Tibial nerve (tissue), 4 donors: ENCODE measurements around the gene CASTOR1. TPM values are rescaled to one million over a fixed set of nuclear protein-coding genes. Genes with fewer than 3 reads are reported as not detected.
A peak's percentile ranks its signal among the peaks of the same experiment; 100 is the strongest.

Source experiments
- DNase-seq, 2 donors: peaks; one replicate each; pipeline ENCODE4 v3.0.0-alpha.2; 2019; ENCODE audit warnings: low spot score in 2 of 2
- H3K27ac ChIP-seq, 4 donors: fragments of 200-600 bp; sonication (generic) in 3 of 4; one replicate each; pipeline ENCODE4 v1.5.1; 2017 to 2019; ENCODE audit warnings: mild to moderate bottlenecking in 1 of 4
- H3K27me3 ChIP-seq, 2 donors: fragments of 200-600 bp; sonication (generic) in 1 of 2; one replicate each; pipeline versions ENCODE4 v1.5.1 to v1.6.0; 2017 to 2019
- H3K36me3 ChIP-seq, 3 donors: fragments of 200-600 bp; sonication (generic); one replicate each; pipeline ENCODE4 v1.5.1; 2018 to 2019
- H3K4me1 ChIP-seq, 4 donors: fragments of 200-600 bp; sonication (generic) in 3 of 4; one replicate each; pipeline ENCODE4 v1.5.1; 2017 to 2019
- H3K4me3 ChIP-seq, 4 donors: fragments of 200-600 bp; sonication (generic) in 3 of 4; one replicate each; pipeline ENCODE4 v1.5.1; 2017 to 2019; ENCODE audit warnings: mild to moderate bottlenecking in 1 of 4, moderate library complexity in 1 of 4
- H3K9me3 ChIP-seq, 4 donors: fragments of 200-600 bp; sonication (generic) in 3 of 4; one replicate each; pipeline ENCODE4 v1.5.1; 2017 to 2019
- EP300 ChIP-seq, 2 donors: sonication (generic); formaldehyde crosslinking; IDR thresholded peaks; one replicate each; pipeline ENCODE4 v1.6.1; 2017; ENCODE audit warnings: antibody characterized with exemption in 2 of 2, mild to moderate bottlenecking in 1 of 2
- POLR2A ChIP-seq, 2 donors: fragments of 450-650 bp; IDR thresholded peaks; one replicate each; pipeline ENCODE4 v1.6.1; 2017; ENCODE audit warnings: antibody characterized with exemption in 2 of 2, mild to moderate bottlenecking in 2 of 2, moderate library complexity in 2 of 2
- WGBS, 2 donors: methylation state at CpG; one replicate each; pipeline ENCODE4 v1.1.5; 2018; 5-methylcytosine and 5-hydroxymethylcytosine counted together
- total RNA-seq, 4 donors: library from RNA; depleted of rRNA; stranded (reverse); fragments of >200 nt; gene quantifications; one replicate each; pipeline ENCODE4 v1.1.0, GENCODE V29; 2016
- TF ChIP-seq, protein P1 (sequence below), 5 experiments: fragments of 200-600 bp in 3 of 5; fragments of 450-650 bp in 2 of 5; sonication (generic) in 3 of 5; IDR thresholded peaks; one replicate each; pipeline ENCODE4 v1.5.1; 2016 to 2019; ENCODE audit warnings: antibody characterized with exemption in 5 of 5, mild to moderate bottlenecking in 3 of 5, moderate library complexity in 2 of 5

The CASTOR1 gene
- total RNA-seq, 4 donors from 2014 or later, result 38.7 to 57.9 (median 45.3) TPM

GRCh38 chr22:30309951-30310741 lies 20.8 kb upstream of the CASTOR1 start:
- peak in 1 of 2 donors; percentile 67 for DNase-seq
- 66 to 68% methylated on average over 7 of the region's 7 CpGs for whole genome bisulfite sequencing, 2 donors
- TF ChIP-seq EP300 (IDR thresholded peaks at IDR 0.05) (peak in 1 of 2 donors; percentile 66), POLR2A (IDR thresholded peaks at IDR 0.05) (peak in 1 of 2 donors; percentile 11)
- TF ChIP-seq, protein P1, sequence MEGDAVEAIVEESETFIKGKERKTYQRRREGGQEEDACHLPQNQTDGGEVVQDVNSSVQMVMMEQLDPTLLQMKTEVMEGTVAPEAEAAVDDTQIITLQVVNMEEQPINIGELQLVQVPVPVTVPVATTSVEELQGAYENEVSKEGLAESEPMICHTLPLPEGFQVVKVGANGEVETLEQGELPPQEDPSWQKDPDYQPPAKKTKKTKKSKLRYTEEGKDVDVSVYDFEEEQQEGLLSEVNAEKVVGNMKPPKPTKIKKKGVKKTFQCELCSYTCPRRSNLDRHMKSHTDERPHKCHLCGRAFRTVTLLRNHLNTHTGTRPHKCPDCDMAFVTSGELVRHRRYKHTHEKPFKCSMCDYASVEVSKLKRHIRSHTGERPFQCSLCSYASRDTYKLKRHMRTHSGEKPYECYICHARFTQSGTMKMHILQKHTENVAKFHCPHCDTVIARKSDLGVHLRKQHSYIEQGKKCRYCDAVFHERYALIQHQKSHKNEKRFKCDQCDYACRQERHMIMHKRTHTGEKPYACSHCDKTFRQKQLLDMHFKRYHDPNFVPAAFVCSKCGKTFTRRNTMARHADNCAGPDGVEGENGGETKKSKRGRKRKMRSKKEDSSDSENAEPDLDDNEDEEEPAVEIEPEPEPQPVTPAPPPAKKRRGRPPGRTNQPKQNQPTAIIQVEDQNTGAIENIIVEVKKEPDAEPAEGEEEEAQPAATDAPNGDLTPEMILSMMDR (IDR thresholded peaks at IDR 0.05), result no peak
- H3K27me3 ChIP-seq, result no peaks in the 10 kb centered on the region
- no peaks in the 10 kb centered on the region for H3K9me3 ChIP-seq
- H3K4me1 ChIP-seq, result peaks cover 0 to 97% (median 81%) of the 10 kb centered on the region in 4 donors
- no peaks in the 10 kb centered on the region for H3K36me3 ChIP-seq
- no peak overlapping the region for H3K4me3 ChIP-seq
- H3K27ac ChIP-seq, result peak overlapping the region in 3 of 4 donors; percentile 82 to 86 (median 85)

GRCh38 chr22:30308518-30309230 lies 19.4 kb upstream of the CASTOR1 start:
- WGBS, 2 donors, result 66 to 75% methylated on average over 5 of the region's 5 CpGs
- peaks cover 0 to 97% (median 86%) of the 10 kb centered on the region in 4 donors for H3K4me1 ChIP-seq
- no peaks in the 10 kb centered on the region for H3K36me3 ChIP-seq
- no peak for DNase-seq
- no peaks in the 10 kb centered on the region for H3K9me3 ChIP-seq
- H3K4me3 ChIP-seq, result no peak overlapping the region
- H3K27me3 ChIP-seq, result no peaks in the 10 kb centered on the region
- H3K27ac ChIP-seq, result peak overlapping the region in 3 of 4 donors; percentile 82 to 86 (median 85)
- TF ChIP-seq EP300 (IDR thresholded peaks at IDR 0.05) (no peak), POLR2A (IDR thresholded peaks at IDR 0.05) (no peak)
- TF ChIP-seq, protein P1 (IDR thresholded peaks at IDR 0.05), result no peak

- Histone ChIP-seq H3K4me1 (peaks cover 0 to 100% (median 89%) of the 10 kb centered on the region in 4 donors), H3K9me3 (no peaks in the 10 kb centered on the region), H3K27ac (peak overlapping the region in 2 of 4 donors; percentile 82 to 85), H3K27me3 (no peaks in the 10 kb centered on the region), H3K4me3 (no peak overlapping the region), H3K36me3 (no peaks in the 10 kb centered on the region)
- DNase-seq, result no peak
- 61 to 64% methylated on average over 2 of the region's 2 CpGs for WGBS, 2 donors
- TF ChIP-seq, protein P1 (IDR thresholded peaks at IDR 0.05), result no peak
- TF ChIP-seq POLR2A (IDR thresholded peaks at IDR 0.05) (no peak), EP300 (IDR thresholded peaks at IDR 0.05) (no peak)
Measured at GRCh38 chr22:30308093-30308492, 18.8 kb upstream of the CASTOR1 start.

GRCh38 chr22:30307041-30307574 lies 17.8 kb upstream of the CASTOR1 start:
- Histone ChIP-seq H3K4me1 (peaks cover 0 to 100% (median 88%) of the 10 kb centered on the region in 4 donors), H3K4me3 (no peak overlapping the region), H3K27ac (peak overlapping the region in 3 of 4 donors; percentile 82 to 88 (median 83)), H3K36me3 (peaks cover 0 to 7% (median 0%) of the 10 kb centered on the region in 3 donors), H3K27me3 (no peaks in the 10 kb centered on the region), H3K9me3 (no peaks in the 10 kb centered on the region)
- no peak for DNase-seq
- TF ChIP-seq EP300 (IDR thresholded peaks at IDR 0.05), result no peak
- TF ChIP-seq POLR2A (IDR thresholded peaks at IDR 0.05), result no peak
- TF ChIP-seq, protein P1 (IDR thresholded peaks at IDR 0.05), result no peak
- WGBS, 2 donors, result 56 to 59% methylated on average over 4 of the region's 4 CpGs
